Measurements from ENCODE around the gene DEFB125. TPM values are rescaled to one million over a fixed set of nuclear protein-coding genes. Genes with fewer than 3 reads are reported as not detected.

The DEFB125 gene
- total RNA-seq, 1 experiment from 2014 or later: not detected

- CTCF ChIA-PET: no interaction called here
- Histone ChIP-seq H3K4me1 (ENCODE audit: control insufficient read depth in 1 of 2, insufficient read depth in 2 of 2, low read length in 2 of 2) (no peaks in the 10 kb centered on the region), H3K9me2 (ENCODE audit: insufficient read depth) (no peaks in the 10 kb centered on the region), H3K27ac (ENCODE audit: low read depth, low read length) (no peak overlapping the region), H3K79me2 (ENCODE audit: insufficient read depth, low read length) (no peaks in the 10 kb centered on the region), H4K20me1 (ENCODE audit: insufficient read depth) (no peaks in the 10 kb centered on the region; the same call in 1 of the 2 replicates), H3K27me3 (ENCODE audit: insufficient read depth, low read length) (no peaks in the 10 kb centered on the region), H3K36me3 (ENCODE audit: control insufficient read depth in 1 of 2, insufficient read depth in 2 of 2, low read length in 2 of 2) (no peaks in the 10 kb centered on the region), H3K4me2 (ENCODE audit: low read length) (no peak overlapping the region), H2AFZ (ENCODE audit: low read depth, low read length, poor library complexity, severe bottlenecking) (no peak overlapping the region), H3K9ac (ENCODE audit: low read length) (no peak overlapping the region), H3K4me3 (replicated peaks in 1 of 2; ENCODE audit: low read depth in 1 of 2, low read length in 2 of 2) (no peak overlapping the region), H3K9me3 (ENCODE audit: control insufficient read depth in 1 of 2, insufficient read depth in 1 of 2, low read depth in 1 of 2, low read length in 2 of 2) (no peaks in the 10 kb centered on the region; a peak in 1 of 4 replicates)
- POLR2A ChIA-PET: no interaction called here
- intact Hi-C loops (cut with micrococcal nuclease): no loop called here
- no peak for DNase-seq (ENCODE audit: low read depth, low spot score)
- no peak for TF ChIP-seq SRF (IDR thresholded peaks at IDR 0.05; ENCODE audit: low read depth)
- no peak for TF ChIP-seq MAX (IDR thresholded peaks at IDR 0.05)
- no peak for TF ChIP-seq ATF3 (IDR thresholded peaks at IDR 0.05)
- TF ChIP-seq EZH2phosphoT487 (IDR thresholded peaks at IDR 0.05; ENCODE audit: borderline replicate concordance): no peak
- TF ChIP-seq YY1 (IDR thresholded peaks at IDR 0.05; ENCODE audit: extremely low read depth, insufficient replicate concordance, low read depth, low read length): no peak
- no peak for TF ChIP-seq ELF1 (IDR thresholded peaks at IDR 0.05; ENCODE audit: borderline replicate concordance, low read depth)
- no peak for TF ChIP-seq CTCF (IDR thresholded peaks at IDR 0.05 in 2 of 3, conservative IDR thresholded peaks at IDR 0.05 in 1 of 3; ENCODE audit: borderline replicate concordance in 1 of 3, insufficient read depth in 1 of 3, low read depth in 2 of 3, low read length in 2 of 3)
- no peak for TF ChIP-seq POLR2A (IDR thresholded peaks at IDR 0.05; ENCODE audit: borderline replicate concordance, extremely low read depth, insufficient read depth, insufficient read length)
- no peak for TF ChIP-seq CEBPB (IDR thresholded peaks at IDR 0.05; ENCODE audit: low read depth)
- TF ChIP-seq FOSL1 (IDR thresholded peaks at IDR 0.05; ENCODE audit: low read depth): no peak
- no peak for TF ChIP-seq TCF7L2 (IDR thresholded peaks at IDR 0.05; ENCODE audit: borderline replicate concordance, extremely low read depth, insufficient read depth, insufficient read length)
- no peak for TF ChIP-seq REST (IDR thresholded peaks at IDR 0.05; ENCODE audit: low read depth)
- RAD21 ChIA-PET (ENCODE audit: low non-redundant PET in 1 of 2, low total read pairs in 2 of 2, uncharacterized antibody in 2 of 2, unreplicated experiment in 2 of 2): no interaction called here
- ATAC-seq: no peak
- BruUV-seq (replicated peaks): no TSS peak
Measured at GRCh38 chr20:79565-79964, 7.9 kb upstream of the DEFB125 start.

All from HCT116 (cell line).